Thyroid gland (tissue), 4 donors: Measurements from ENCODE around the gene CCND2. TPM values are rescaled to one million over a fixed set of nuclear protein-coding genes. Genes with fewer than 3 reads are reported as not detected.

Experiments
- DNase-seq, 2 donors: peaks; one replicate each; pipeline ENCODE4 v3.0.0-alpha.2; 2019
- H3K27ac ChIP-seq, 3 donors: fragments of 200-600 bp; sonication (generic); 1 replicate in 2 of 3; 2 replicates in 1 of 3; pipeline ENCODE4 v1.5.1; 2016 to 2019; ENCODE audit warnings: mild to moderate bottlenecking in 1 of 3, moderate library complexity in 1 of 3
- H3K27me3 ChIP-seq: fragments of 200-600 bp; sonication (generic); one replicate; pipeline ENCODE4 v1.5.1; 2019
- H3K36me3 ChIP-seq, 2 donors: fragments of 200-600 bp; sonication (generic); one replicate each; pipeline ENCODE4 v1.5.1; 2016 to 2019
- H3K4me1 ChIP-seq, 2 donors: fragments of 200-600 bp; sonication (generic); one replicate each; pipeline ENCODE4 v1.5.1; 2017 to 2019
- H3K4me3 ChIP-seq, 3 donors: fragments of 200-600 bp; sonication (generic); replicated peaks in 1 of 3; 1 replicate in 2 of 3; 2 replicates in 1 of 3; pipeline ENCODE4 v1.5.1; 2016; ENCODE audit warnings: mild to moderate bottlenecking in 1 of 3
- H3K9me3 ChIP-seq: fragments of 200-600 bp; sonication (generic); one replicate; pipeline ENCODE4 v1.5.1; 2017
- POLR2A ChIP-seq, 2 donors: fragments of 450-650 bp; IDR thresholded peaks; one replicate each; pipeline ENCODE4 v1.6.1; 2017; ENCODE audit warnings: antibody characterized with exemption in 2 of 2, mild to moderate bottlenecking in 2 of 2, moderate library complexity in 1 of 2
- WGBS, 2 donors: methylation state at CpG; one replicate each; pipeline ENCODE4 v1.1.5; 2017; 5-methylcytosine and 5-hydroxymethylcytosine counted together
- intact Hi-C: fragments of 100-400 bp; cut with DNase I; formaldehyde crosslinking; loops from one replicate; pipeline ENCODE4 v1.15.1; 2023
- total RNA-seq, 4 donors: library from RNA; depleted of rRNA; stranded (reverse); fragments of >200 nt; gene quantifications; one replicate each; pipeline ENCODE4 v1.2.3, GENCODE V29; 2016
- TF ChIP-seq, protein P1 (sequence below), 6 experiments: fragments of 200-600 bp in 3 of 6; fragments of 450-650 bp in 3 of 6; sonication (generic) in 3 of 6; IDR thresholded peaks; one replicate each; pipeline ENCODE4 v1.5.1; 2016 to 2019; ENCODE audit warnings: antibody characterized with exemption in 6 of 6, mild to moderate bottlenecking in 2 of 6, inconsistent platforms in 1 of 6, moderate library complexity in 1 of 6

The CCND2 gene
- total RNA-seq, 4 donors from 2014 or later, result 81.4 to 135 (median 122) TPM

DNA sequence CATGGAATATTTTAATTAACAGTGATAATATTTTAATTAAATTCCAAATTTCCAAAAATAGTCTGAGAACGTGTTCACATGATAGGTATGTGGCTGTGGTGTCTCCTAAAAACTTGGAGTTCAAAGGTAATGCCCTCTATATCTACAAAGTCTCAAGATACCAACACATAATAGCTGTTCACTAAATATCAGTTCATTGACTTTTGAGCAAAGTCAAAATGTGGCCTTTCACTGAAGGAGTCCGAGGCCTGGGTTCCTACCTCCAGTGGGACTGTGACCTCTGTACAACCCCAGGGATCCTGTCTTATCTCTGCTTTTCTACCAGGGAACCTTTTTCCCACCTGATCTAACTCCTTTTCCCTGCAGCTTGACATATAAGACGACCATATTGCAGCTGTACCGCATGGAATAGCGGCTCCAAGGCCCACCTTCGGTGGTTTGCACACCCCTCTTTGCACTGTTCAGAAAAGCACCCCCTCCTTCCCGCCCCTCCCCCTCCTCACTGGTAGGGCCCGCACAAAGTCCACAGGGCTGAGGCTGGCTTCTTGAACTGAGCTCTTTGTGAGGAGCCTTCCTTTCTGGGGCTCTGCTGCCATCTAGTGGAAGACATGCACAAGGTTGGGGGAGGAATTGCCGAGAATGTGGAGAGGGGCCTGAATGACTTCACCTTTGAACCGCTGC lies 3.1 kb downstream of the CCND2 start:
- Histone ChIP-seq H3K9me3 (no peaks in the 10 kb centered on the region), H3K4me3 (no peak overlapping the region), H3K27me3 (no peaks in the 10 kb centered on the region), H3K36me3 (peaks cover 16 to 17% of the 10 kb centered on the region in 2 donors), H3K4me1 (peaks cover 45 to 59% of the 10 kb centered on the region in 2 donors), H3K27ac (peak overlapping the region in 2 of 3 donors; percentile 94 to 97)
- WGBS, 2 donors, result 12% methylated on average over 10 of the region's 10 CpGs
- intact Hi-C loops, result loop anchor here (5.0 kb wide), 4 partner anchors 169 to 404 kb away; partner anchors contain the start of gene PARP11
- TF ChIP-seq, protein P1, sequence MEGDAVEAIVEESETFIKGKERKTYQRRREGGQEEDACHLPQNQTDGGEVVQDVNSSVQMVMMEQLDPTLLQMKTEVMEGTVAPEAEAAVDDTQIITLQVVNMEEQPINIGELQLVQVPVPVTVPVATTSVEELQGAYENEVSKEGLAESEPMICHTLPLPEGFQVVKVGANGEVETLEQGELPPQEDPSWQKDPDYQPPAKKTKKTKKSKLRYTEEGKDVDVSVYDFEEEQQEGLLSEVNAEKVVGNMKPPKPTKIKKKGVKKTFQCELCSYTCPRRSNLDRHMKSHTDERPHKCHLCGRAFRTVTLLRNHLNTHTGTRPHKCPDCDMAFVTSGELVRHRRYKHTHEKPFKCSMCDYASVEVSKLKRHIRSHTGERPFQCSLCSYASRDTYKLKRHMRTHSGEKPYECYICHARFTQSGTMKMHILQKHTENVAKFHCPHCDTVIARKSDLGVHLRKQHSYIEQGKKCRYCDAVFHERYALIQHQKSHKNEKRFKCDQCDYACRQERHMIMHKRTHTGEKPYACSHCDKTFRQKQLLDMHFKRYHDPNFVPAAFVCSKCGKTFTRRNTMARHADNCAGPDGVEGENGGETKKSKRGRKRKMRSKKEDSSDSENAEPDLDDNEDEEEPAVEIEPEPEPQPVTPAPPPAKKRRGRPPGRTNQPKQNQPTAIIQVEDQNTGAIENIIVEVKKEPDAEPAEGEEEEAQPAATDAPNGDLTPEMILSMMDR (IDR thresholded peaks at IDR 0.05), result peak; percentile 85 to 99 (median 96)
- peak in 1 of 2 donors; percentile 35 for TF ChIP-seq POLR2A (IDR thresholded peaks at IDR 0.05)
- DNase-seq, result peak; percentile 94

DNA sequence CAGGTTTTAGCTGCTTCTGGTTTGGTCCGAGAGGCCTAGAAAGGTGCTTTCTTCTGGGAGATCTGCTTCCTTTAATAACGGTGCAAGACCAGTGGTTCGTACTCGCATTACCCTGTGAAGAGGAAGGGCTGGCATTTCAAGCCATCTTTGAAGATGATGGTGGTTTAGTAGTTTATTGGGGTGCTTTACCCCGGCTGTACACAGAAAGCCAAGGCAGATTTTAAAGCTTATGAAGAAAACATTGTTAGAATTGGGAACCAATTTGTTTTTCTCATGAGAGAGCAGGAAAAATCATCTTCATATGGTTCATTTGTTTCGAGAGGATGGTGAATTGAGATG lies 3.6 kb downstream of the CCND2 start:
- TF ChIP-seq, protein P1 (IDR thresholded peaks at IDR 0.05), result peak in 2 of 6 experiments; percentile 6 to 10
- TF ChIP-seq POLR2A (IDR thresholded peaks at IDR 0.05), result no peak
- intact Hi-C loops, result loop anchor here (5.0 kb wide), 4 partner anchors 170 to 405 kb away; partner anchors contain the start of gene PARP11
- WGBS, 2 donors, result 26 to 32% methylated on average over 6 of the region's 6 CpGs
- Histone ChIP-seq H3K27me3 (no peaks in the 10 kb centered on the region), H3K27ac (peak overlapping the region; percentile 34 to 65 (median 45)), H3K4me1 (peaks cover 45 to 57% of the 10 kb centered on the region in 2 donors), H3K36me3 (peaks cover 17 to 20% of the 10 kb centered on the region in 2 donors), H3K4me3 (no peak overlapping the region), H3K9me3 (no peaks in the 10 kb centered on the region)
- DNase-seq, result no peak

DNA sequence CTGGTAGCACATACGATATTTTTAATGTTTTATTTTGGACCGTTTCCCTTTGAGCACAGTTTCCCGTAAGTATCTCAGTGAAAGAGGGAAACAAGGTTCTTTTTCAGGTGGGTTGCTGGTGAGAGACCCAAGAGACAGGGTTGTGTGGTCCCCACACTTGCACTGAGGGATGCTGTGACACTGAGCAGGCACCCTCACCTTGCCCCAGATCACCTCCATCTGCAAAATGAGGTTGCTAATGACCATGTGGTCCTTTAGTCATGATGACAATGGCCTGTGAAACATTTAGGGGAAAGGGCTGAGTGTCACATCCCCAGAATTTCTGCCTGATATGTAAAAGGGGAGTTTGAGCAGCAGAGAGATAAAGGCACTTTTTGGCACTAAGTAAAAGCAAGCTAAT lies 4.3 kb downstream of the CCND2 start:
- Histone ChIP-seq H3K4me1 (peaks cover 38 to 51% of the 10 kb centered on the region in 2 donors), H3K27me3 (no peaks in the 10 kb centered on the region), H3K36me3 (peaks cover 23 to 27% of the 10 kb centered on the region in 2 donors), H3K9me3 (no peaks in the 10 kb centered on the region), H3K27ac (peak overlapping the region; percentile 34 to 65 (median 45)), H3K4me3 (no peak overlapping the region)
- TF ChIP-seq POLR2A (IDR thresholded peaks at IDR 0.05), result no peak
- TF ChIP-seq, protein P1 (IDR thresholded peaks at IDR 0.05), result no peak
- DNase-seq, result no peak
- WGBS, 2 donors, result 82 to 84% methylated on average over 3 of the region's 3 CpGs
- intact Hi-C loops, result loop anchor here (5.0 kb wide), 4 partner anchors 171 to 406 kb away; partner anchors contain the start of gene PARP11

DNA sequence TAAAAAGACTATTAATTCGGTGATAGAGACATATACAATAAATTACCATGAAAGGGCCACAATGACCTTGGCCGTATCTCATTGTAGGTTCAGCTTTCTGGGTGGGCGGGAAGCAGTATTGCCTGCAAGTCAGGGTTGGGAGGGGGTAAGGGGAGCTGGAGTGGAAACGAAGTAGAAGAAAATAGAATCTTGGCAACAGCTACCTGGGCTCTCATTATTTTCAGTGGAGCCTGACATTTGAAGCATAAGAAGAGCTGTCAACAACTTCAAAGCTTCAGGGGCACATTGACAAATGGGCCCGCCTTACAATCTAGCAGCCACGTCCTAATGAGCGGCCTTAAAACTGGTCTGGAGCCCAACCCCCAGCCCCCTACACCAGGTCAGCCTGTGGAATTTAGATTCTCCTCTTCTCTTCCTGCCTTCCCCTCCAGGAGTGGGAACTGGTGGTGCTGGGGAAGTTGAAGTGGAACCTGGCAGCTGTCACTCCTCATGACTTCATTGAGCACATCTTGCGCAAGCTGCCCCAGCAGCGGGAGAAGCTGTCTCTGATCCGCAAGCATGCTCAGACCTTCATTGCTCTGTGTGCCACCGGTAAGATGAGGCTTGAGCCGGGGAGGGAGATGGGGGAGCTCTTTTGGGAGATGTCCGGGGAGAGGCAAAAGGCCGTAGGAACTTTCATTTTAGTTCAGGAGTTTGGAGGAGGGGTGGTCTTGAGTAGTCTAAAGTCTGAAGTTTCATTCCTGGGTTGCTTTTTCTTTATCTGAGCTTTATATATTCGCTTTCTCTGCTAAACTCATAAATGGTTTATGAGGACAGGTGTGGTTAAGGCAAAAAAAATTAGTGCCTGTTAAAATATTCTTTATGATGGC lies 5.0 kb downstream of the CCND2 start:
- Histone ChIP-seq H3K27ac (peak overlapping the region; percentile 34 to 65 (median 45)), H3K9me3 (no peaks in the 10 kb centered on the region), H3K4me1 (peaks cover 33 to 45% of the 10 kb centered on the region in 2 donors), H3K36me3 (peaks cover 23 to 31% of the 10 kb centered on the region in 2 donors), H3K4me3 (no peak overlapping the region), H3K27me3 (no peaks in the 10 kb centered on the region)
- intact Hi-C loops, result loop anchor here (5.0 kb wide), 4 partner anchors 171 to 406 kb away; partner anchors contain the start of gene PARP11
- TF ChIP-seq, protein P1 (IDR thresholded peaks at IDR 0.05), result no peak
- TF ChIP-seq POLR2A (IDR thresholded peaks at IDR 0.05), result peak in 1 of 2 donors; percentile 40
- DNase-seq, result peak; percentile 82 to 84
- WGBS, 2 donors, result 41 to 47% methylated on average over 15 of the region's 15 CpGs
